Lung (tissue), 12 donors: ENCODE measurements around the gene RBFOX2. TPM values are rescaled to one million over a fixed set of nuclear protein-coding genes. Genes with fewer than 3 reads are reported as not detected.

ENCODE experiments used
- ATAC-seq: fragments of 200-7000 bp; cut with Tn5 transposase; one replicate; pipeline ENCODE4 v1.9.1; 2020; ENCODE audit warnings: moderate number of reproducible peaks; ENCODE audit not compliant: insufficient read depth, low FRiP score
- DNase-seq, 3 donors: peaks; one replicate each; pipeline ENCODE4 v3.0.0-alpha.2; 2013 to 2017
- H3K27ac ChIP-seq, 2 donors: one replicate each; pipeline ENCODE4 v1.5.1; 2013; ENCODE audit warnings: mild to moderate bottlenecking in 2 of 2, moderate library complexity in 2 of 2, control low read depth in 1 of 2, inconsistent platforms in 1 of 2, low read depth in 1 of 2, low read length in 1 of 2
- H3K27me3 ChIP-seq, 3 donors: one replicate each; pipeline ENCODE4 v1.5.1; 2013; ENCODE audit warnings: low read length in 2 of 3; ENCODE audit not compliant: control insufficient read depth in 3 of 3, insufficient read depth in 3 of 3
- H3K36me3 ChIP-seq, 4 donors: one replicate each; pipeline ENCODE4 v1.5.1; 2013; ENCODE audit warnings: low read length in 4 of 4, mild to moderate bottlenecking in 1 of 4, moderate library complexity in 1 of 4; ENCODE audit not compliant: control insufficient read depth in 4 of 4, insufficient read depth in 4 of 4
- H3K4me1 ChIP-seq, 5 donors: one replicate each; pipeline ENCODE4 v1.5.1; 2013; ENCODE audit warnings: low read length in 5 of 5, mild to moderate bottlenecking in 2 of 5, moderate library complexity in 1 of 5; ENCODE audit not compliant: control insufficient read depth in 5 of 5, insufficient read depth in 5 of 5
- H3K4me3 ChIP-seq: one replicate; pipeline ENCODE4 v1.5.1; 2013; ENCODE audit warnings: mild to moderate bottlenecking, control low read depth, moderate library complexity
- H3K9ac ChIP-seq, 2 donors: one replicate each; pipeline ENCODE4 v1.5.1; 2013; ENCODE audit warnings: low read length in 2 of 2, control low read depth in 1 of 2; ENCODE audit not compliant: insufficient read depth in 1 of 2
- H3K9me3 ChIP-seq, 4 donors: one replicate each; pipeline ENCODE4 v1.5.1; 2013; ENCODE audit warnings: low read length in 3 of 4, mild to moderate bottlenecking in 1 of 4, moderate library complexity in 1 of 4; ENCODE audit not compliant: control insufficient read depth in 4 of 4, insufficient read depth in 3 of 4
- CTCF ChIP-seq: IDR thresholded peaks from 2 replicates; pipeline ENCODE4 v1.5.1; 2012; ENCODE audit warnings: mild to moderate bottlenecking; ENCODE audit errors: control extremely low read depth, extremely low read depth
- WGBS, 2 donors: extraction: QIAGEN DNeasy Blood & Tissue Kit; methylation state at CpG; one replicate each; pipeline ENCODE4 v1.1.7; 2013; 5-methylcytosine and 5-hydroxymethylcytosine counted together
- polyA plus RNA-seq, 2 donors: library from polyadenylated mRNA; stranded (reverse); fragments of 200-250 nt; gene quantifications; one replicate each; pipeline ENCODE4 v1.2.1, GENCODE V29; 2013
- total RNA-seq, 2 donors: library from RNA; depleted of rRNA in 1 of 2; stranded (reverse); fragments of >200 nt in 1 of 2; gene quantifications; one replicate each; pipeline ENCODE4 v1.2.1, GENCODE V29; 2014 to 2021
- donor health status: control.
- donor health status: control.
- donor health status: Bipolar disorder and iron deficiency.
- donor health status: healthy.
- donor health status: DM: yes; HTN: yes; CAD: no.

RBFOX2 gene
- total and polyA plus RNA-seq, 4 donors = 16.5 to 195 (median 43.3) TPM

DNA sequence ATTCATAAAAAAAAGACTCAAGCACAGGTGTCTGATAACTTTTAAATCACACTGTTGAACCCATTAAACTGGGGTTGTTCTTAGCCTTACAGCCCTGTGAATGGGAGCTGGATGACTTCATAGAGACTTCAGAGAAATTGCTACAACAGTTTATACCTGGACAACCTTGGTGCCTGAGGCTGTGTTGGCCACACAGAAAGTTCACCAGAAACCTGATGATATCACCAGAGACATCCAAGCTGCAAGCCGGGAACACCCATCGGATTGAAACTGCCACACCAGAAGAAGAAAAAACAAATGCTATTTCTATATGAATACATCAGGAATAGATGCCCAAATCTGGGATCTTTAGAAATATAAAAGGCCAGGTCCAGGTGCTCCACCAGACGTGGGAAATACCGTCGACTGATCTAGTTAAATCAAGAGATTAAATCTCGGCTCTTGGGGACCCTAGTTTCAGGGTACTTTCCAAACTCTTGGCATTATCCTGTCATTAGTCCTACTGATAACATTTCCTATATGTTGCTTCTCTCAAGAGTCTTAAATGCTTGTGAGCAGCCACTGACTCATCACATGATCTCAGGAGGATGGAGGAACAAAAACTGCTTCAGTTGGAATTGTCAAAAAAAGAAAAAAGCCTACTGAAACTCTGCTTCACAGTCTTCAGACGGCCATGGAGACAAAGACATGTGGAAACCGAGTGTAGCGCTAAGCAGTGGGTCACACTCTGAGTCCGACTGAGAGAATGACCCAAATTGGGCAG lies 339.5 kb downstream of the RBFOX2 start:
- peaks cover 0 to 2% (median 0%) of the 10 kb centered on the region in 4 donors for H3K9me3 ChIP-seq
- peaks cover 0 to 2% (median 0%) of the 10 kb centered on the region in 5 donors for H3K4me1 ChIP-seq
- ATAC-seq (no peak), DNase-seq (no peak)
- no peak for TF ChIP-seq CTCF
- no peaks in the 10 kb centered on the region for H3K36me3 ChIP-seq
- H3K27ac ChIP-seq = no peak overlapping the region
- no peaks in the 10 kb centered on the region for H3K27me3 ChIP-seq
- no peak overlapping the region for H3K9ac ChIP-seq
- no peak overlapping the region for H3K4me3 ChIP-seq
- WGBS, 2 donors = 84 to 87% methylated on average over 10 of the region's 10 CpGs

Other genes starting within 250 kb of the RBFOX2 start
- 10 to 100 TPM; 46.6 to 50.9 TPM for gene APOL3, start 131.9 kb upstream of the RBFOX2 start, total RNA-seq
- gene APOL3, start 131.9 kb upstream of the RBFOX2 start, polyA plus RNA-seq = 10 to 100 TPM; 26.2 to 42.8 TPM
- 10 to 100 TPM in 1 of 2 donors, 1 to 10 TPM in 1; 9.8 to 15.9 TPM for gene APOL4, start 173.0 kb upstream of the RBFOX2 start, total RNA-seq
- 1 to 10 TPM; 5.9 to 8.4 TPM for gene APOL4, start 173.0 kb upstream of the RBFOX2 start, polyA plus RNA-seq
- 10 to 100 TPM; 36.3 to 46.3 TPM for gene APOL2, start 210.7 kb upstream of the RBFOX2 start, total RNA-seq
- gene APOL2, start 210.7 kb upstream of the RBFOX2 start, polyA plus RNA-seq = 10 to 100 TPM; 29.5 to 34.4 TPM
- gene APOL1, start 224.3 kb upstream of the RBFOX2 start, total RNA-seq = 10 to 100 TPM; 32.3 to 75.0 TPM
- gene APOL1, start 224.3 kb upstream of the RBFOX2 start, polyA plus RNA-seq = 10 to 100 TPM; 39.6 to 60.8 TPM